ENCODE results near the gene C1RL.
"Not testable (repeated sequence)": the region's sequence is repeated elsewhere in the genome, so short reads cannot be mapped to it uniquely, and the experiment has no call there.

Gene C1RL

GRCh38 chr12:7064516-7064915 is 44.5 kb downstream of the C1RL start:
- Histone ChIP-seq H3K4me1 (ENCODE audit: control insufficient read depth, insufficient read depth, low read length, poor library complexity, severe bottlenecking) (no peaks in the 10 kb centered on the region), H3K9me3 (ENCODE audit: control insufficient read depth, low read length) (no peaks in the 10 kb centered on the region), H3K36me3 (ENCODE audit: control insufficient read depth, insufficient read depth, low read length) (no peaks in the 10 kb centered on the region), H3K27ac (ENCODE audit: low read depth, low read length, severe bottlenecking) (no peak overlapping the region), H3K4me3 (ENCODE audit: extremely low read depth, insufficient read depth, low read length, poor library complexity, severe bottlenecking) (no peak overlapping the region)
- 100% methylated on average over 2 of the region's 3 CpGs; no CpG with 5 or more reads in 1 of the 2 experiments for WGBS, 2 experiments (ENCODE audit: insufficient coverage in 2 of 2)

DNA sequence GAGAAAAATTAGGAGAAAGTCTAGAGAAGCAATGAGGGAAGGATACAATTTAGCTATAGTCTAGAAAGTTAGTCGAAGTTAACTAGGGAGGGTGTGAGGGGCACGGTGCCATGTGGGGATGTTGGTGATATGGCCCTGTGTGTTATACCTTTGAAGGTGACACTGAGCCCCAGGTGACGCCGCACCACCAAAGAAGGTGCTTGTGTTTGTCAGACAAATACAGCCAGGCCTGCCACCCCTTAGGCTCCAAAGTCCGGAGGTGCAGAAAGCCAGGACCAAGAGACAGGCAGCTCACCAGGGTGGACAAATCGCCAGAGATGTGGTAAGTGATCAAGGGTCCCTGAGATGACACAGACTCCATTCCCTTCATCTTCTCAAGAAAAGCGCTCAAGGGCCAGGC is 47.4 kb downstream of the C1RL start:
- H3K36me3 ChIP-seq (ENCODE audit: control insufficient read depth, insufficient read depth, low read length) = no peaks in the 10 kb centered on the region
- H3K4me1 ChIP-seq (ENCODE audit: control insufficient read depth, insufficient read depth, low read length, poor library complexity, severe bottlenecking) = no peaks in the 10 kb centered on the region
- no peak overlapping the region for H3K27ac ChIP-seq (ENCODE audit: low read depth, low read length, severe bottlenecking)
- H3K9me3 ChIP-seq (ENCODE audit: control insufficient read depth, low read length) = no peaks in the 10 kb centered on the region
- H3K4me3 ChIP-seq (ENCODE audit: extremely low read depth, insufficient read depth, low read length, poor library complexity, severe bottlenecking) = no peak overlapping the region
- 95% methylated on average over 6 to 7 of the region's 7 CpGs for WGBS, 2 experiments (ENCODE audit: insufficient coverage in 2 of 2)

- Histone ChIP-seq H3K9me3 (ENCODE audit: control insufficient read depth, low read length) (no peaks in the 10 kb centered on the region), H3K27ac (ENCODE audit: low read depth, low read length, severe bottlenecking) (no peak overlapping the region), H3K4me3 (ENCODE audit: extremely low read depth, insufficient read depth, low read length, poor library complexity, severe bottlenecking) (no peak overlapping the region), H3K4me1 (ENCODE audit: control insufficient read depth, insufficient read depth, low read length, poor library complexity, severe bottlenecking) (no peaks in the 10 kb centered on the region), H3K36me3 (ENCODE audit: control insufficient read depth, insufficient read depth, low read length) (no peaks in the 10 kb centered on the region)
- 86 to 89% methylated on average over 11 of the region's 13 CpGs for WGBS, 2 experiments (ENCODE audit: insufficient coverage in 2 of 2)
These were observed 47.9 kb downstream of the C1RL start for GRCh38 chr12:7061138-7061537.

DNA sequence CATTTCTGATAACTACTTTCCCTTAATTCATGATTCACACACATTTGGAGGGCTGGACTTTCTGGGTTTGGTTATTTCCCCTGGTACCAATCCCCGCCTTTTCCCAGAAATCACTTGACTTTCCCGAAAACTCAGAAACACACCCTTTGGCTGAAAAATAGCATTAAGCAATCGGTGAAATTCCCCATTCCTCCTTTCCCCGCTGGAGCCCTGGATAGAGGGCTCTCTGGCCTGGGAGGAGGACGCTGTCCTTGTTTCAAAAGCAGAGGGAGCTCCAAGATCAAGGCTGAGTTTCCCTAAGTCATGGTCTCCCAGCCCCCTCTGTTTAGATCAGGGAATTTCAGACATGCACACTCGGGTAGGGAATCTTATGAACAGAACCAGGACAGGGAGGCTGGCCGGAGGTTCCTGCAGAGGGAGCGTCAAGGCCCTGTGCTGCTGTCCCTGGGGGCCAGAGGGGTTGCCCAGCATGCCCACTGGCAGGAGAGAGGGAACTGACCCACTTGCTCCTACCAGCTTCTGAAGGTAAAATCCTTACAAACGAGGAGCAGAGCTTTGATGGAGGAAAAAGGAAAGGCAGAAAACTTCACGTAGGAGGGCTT is 48.6 kb downstream of the C1RL start, which contains the start of gene C1S:
Gene C1S, plus strand, starts transcription at position 366 of the 602 bp plus-strand sequence. CDS start 1,195 bp downstream, outside the sequence.
- H3K36me3 ChIP-seq (ENCODE audit: control insufficient read depth, insufficient read depth, low read length) = no peaks in the 10 kb centered on the region
- no peaks in the 10 kb centered on the region for H3K4me1 ChIP-seq (ENCODE audit: control insufficient read depth, insufficient read depth, low read length, poor library complexity, severe bottlenecking)
- H3K27ac ChIP-seq (ENCODE audit: low read depth, low read length, severe bottlenecking) = no peak within 1 kb of the TSS
- no peaks in the 10 kb centered on the region for H3K9me3 ChIP-seq (ENCODE audit: control insufficient read depth, low read length)
- no peak within 1 kb of the TSS for H3K4me3 ChIP-seq (ENCODE audit: extremely low read depth, insufficient read depth, low read length, poor library complexity, severe bottlenecking)
- 33 to 38% methylated on average over 8 of the region's 10 CpGs for WGBS, 2 experiments (ENCODE audit: insufficient coverage in 2 of 2)

GRCh38 chr12:7059780-7060179 is 49.2 kb downstream of the C1RL start:
- H3K4me3 ChIP-seq (ENCODE audit: extremely low read depth, insufficient read depth, low read length, poor library complexity, severe bottlenecking) = no peak overlapping the region
- H3K27ac ChIP-seq (ENCODE audit: low read depth, low read length, severe bottlenecking) = no peak overlapping the region
- no peaks in the 10 kb centered on the region for H3K9me3 ChIP-seq (ENCODE audit: control insufficient read depth, low read length)
- H3K36me3 ChIP-seq (ENCODE audit: control insufficient read depth, insufficient read depth, low read length) = no peaks in the 10 kb centered on the region
- H3K4me1 ChIP-seq (ENCODE audit: control insufficient read depth, insufficient read depth, low read length, poor library complexity, severe bottlenecking) = no peaks in the 10 kb centered on the region
- 89% methylated on average over 3 to 4 of the region's 4 CpGs for WGBS, 2 experiments (ENCODE audit: insufficient coverage in 2 of 2)

DNA sequence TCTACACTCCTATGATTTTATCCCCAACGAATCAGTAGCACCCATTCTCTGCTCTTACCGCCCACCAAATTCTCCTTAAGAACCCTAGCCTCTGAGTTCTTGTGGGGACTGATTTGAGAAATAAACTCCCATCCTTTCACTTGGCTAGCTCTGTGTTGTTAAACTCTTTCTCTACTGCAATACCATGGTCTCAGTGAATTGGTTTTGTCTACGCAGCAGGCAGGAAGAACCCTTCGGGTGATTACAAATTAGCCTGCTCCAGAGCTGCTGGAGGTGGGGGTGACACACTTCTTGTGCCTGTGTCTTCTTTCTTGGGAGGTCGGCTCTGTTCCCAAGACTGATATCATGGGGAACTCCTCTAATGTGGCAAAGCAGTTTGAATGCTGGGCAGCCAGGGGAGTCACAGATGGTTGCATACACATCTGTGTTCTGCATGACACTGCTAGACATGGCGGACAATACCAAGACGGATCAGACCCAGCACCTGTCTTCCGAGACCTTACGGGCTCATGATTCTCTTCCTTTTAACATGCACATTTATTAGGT is 50.1 kb downstream of the C1RL start:
- Histone ChIP-seq H3K4me3 (ENCODE audit: extremely low read depth, insufficient read depth, low read length, poor library complexity, severe bottlenecking) (no peak overlapping the region), H3K4me1 (ENCODE audit: control insufficient read depth, insufficient read depth, low read length, poor library complexity, severe bottlenecking) (no peaks in the 10 kb centered on the region), H3K36me3 (ENCODE audit: control insufficient read depth, insufficient read depth, low read length) (no peaks in the 10 kb centered on the region), H3K9me3 (ENCODE audit: control insufficient read depth, low read length) (no peaks in the 10 kb centered on the region), H3K27ac (ENCODE audit: low read depth, low read length, severe bottlenecking) (no peak overlapping the region)
- 92 to 97% methylated on average over 6 of the region's 9 CpGs for WGBS, 2 experiments (ENCODE audit: insufficient coverage in 2 of 2)

GRCh38 chr12:7058163-7058845 is 50.7 kb downstream of the C1RL start:
- no peak overlapping the region for H3K27ac ChIP-seq (ENCODE audit: low read depth, low read length, severe bottlenecking)
- WGBS, 2 experiments (ENCODE audit: insufficient coverage in 2 of 2) = 75 to 100% methylated on average over 1 to 2 of the region's 3 CpGs
- no peak overlapping the region for H3K4me3 ChIP-seq (ENCODE audit: extremely low read depth, insufficient read depth, low read length, poor library complexity, severe bottlenecking)
- no peaks in the 10 kb centered on the region for H3K9me3 ChIP-seq (ENCODE audit: control insufficient read depth, low read length)
- H3K4me1 ChIP-seq (ENCODE audit: control insufficient read depth, insufficient read depth, low read length, poor library complexity, severe bottlenecking) = no peaks in the 10 kb centered on the region
- H3K36me3 ChIP-seq (ENCODE audit: control insufficient read depth, insufficient read depth, low read length) = no peaks in the 10 kb centered on the region

- not testable (repeated sequence) for H3K9me3 ChIP-seq (ENCODE audit: control insufficient read depth, low read length); H3K27ac ChIP-seq (ENCODE audit: low read depth, low read length, severe bottlenecking); H3K4me1 ChIP-seq (ENCODE audit: control insufficient read depth, insufficient read depth, low read length, poor library complexity, severe bottlenecking); H3K4me3 ChIP-seq (ENCODE audit: extremely low read depth, insufficient read depth, low read length, poor library complexity, severe bottlenecking); H3K36me3 ChIP-seq (ENCODE audit: control insufficient read depth, insufficient read depth, low read length)
- no CpG with 5 or more reads among the region's 2 CpGs for WGBS, 2 experiments (ENCODE audit: insufficient coverage in 2 of 2)
These were observed 53.3 kb downstream of the C1RL start for GRCh38 chr12:7055736-7056135.

GRCh38 chr12:7054925-7055324 is 54.1 kb downstream of the C1RL start:
- Histone ChIP-seq H3K4me3 (ENCODE audit: extremely low read depth, insufficient read depth, low read length, poor library complexity, severe bottlenecking) (no peak overlapping the region), H3K27ac (ENCODE audit: low read depth, low read length, severe bottlenecking) (no peak overlapping the region), H3K9me3 (ENCODE audit: control insufficient read depth, low read length) (no peaks in the 10 kb centered on the region), H3K36me3 (ENCODE audit: control insufficient read depth, insufficient read depth, low read length) (no peaks in the 10 kb centered on the region), H3K4me1 (ENCODE audit: control insufficient read depth, insufficient read depth, low read length, poor library complexity, severe bottlenecking) (no peaks in the 10 kb centered on the region)
- 83% methylated on average over 2 of the region's 4 CpGs; no CpG with 5 or more reads in 1 of the 2 experiments for WGBS, 2 experiments (ENCODE audit: insufficient coverage in 2 of 2)

DNA sequence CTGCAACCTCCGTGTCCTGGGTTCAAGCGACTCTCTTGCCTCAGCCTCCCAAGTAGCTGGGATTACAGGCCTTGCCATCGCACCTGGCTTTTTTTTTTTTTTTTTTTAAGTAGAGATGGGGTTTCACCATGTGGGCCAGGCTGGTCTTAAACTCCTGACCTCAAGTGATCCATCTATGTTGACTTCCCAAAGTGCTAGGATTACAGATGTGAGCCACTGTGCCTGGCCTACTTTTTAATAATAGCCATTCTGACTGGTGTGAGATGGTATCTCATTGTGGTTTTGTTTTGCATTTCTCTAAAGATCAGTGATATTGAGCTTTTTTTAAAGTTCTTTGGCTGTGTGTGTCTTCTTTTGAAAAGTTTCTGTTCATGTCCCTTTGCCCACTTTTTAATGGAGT is 59.0 kb downstream of the C1RL start:
- H3K4me1 ChIP-seq (ENCODE audit: control insufficient read depth, insufficient read depth, low read length, poor library complexity, severe bottlenecking); H3K4me3 ChIP-seq (ENCODE audit: extremely low read depth, insufficient read depth, low read length, poor library complexity, severe bottlenecking); H3K27ac ChIP-seq (ENCODE audit: low read depth, low read length, severe bottlenecking); H3K36me3 ChIP-seq (ENCODE audit: control insufficient read depth, insufficient read depth, low read length); H3K9me3 ChIP-seq (ENCODE audit: control insufficient read depth, low read length): not testable (repeated sequence)
- WGBS, 2 experiments (ENCODE audit: insufficient coverage in 2 of 2) = 93% methylated on average over 2 of the region's 3 CpGs; no CpG with 5 or more reads in 1 of the 2 experiments

DNA sequence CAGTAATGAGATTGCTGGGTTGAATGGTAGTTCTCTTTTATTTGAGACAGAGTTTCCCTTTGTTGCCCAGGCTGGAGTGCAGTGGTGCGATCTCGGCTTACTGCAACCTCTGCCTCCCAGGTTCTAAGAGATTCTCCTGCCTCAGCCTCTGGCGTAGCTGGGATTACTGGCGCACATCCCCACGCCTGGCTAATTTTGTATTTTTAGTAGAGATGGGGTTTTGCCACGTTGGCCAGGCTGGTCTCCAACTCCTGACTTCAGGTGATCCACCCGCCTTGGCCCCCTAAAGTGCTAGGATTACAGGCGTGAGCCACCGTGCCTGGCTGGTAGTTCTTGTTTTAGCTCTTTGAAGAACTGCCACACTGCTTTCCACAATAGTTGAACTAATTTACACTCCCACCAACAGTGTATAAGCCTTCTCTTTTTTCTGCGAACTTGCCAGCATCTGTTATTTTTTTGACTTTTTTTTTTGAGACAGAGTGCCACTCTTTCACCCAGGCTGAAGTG is 59.5 kb downstream of the C1RL start:
- WGBS, 2 experiments (ENCODE audit: insufficient coverage in 2 of 2) = 84 to 90% methylated on average over 10 of the region's 10 CpGs
- not testable (repeated sequence) for H3K36me3 ChIP-seq (ENCODE audit: control insufficient read depth, insufficient read depth, low read length); H3K4me1 ChIP-seq (ENCODE audit: control insufficient read depth, insufficient read depth, low read length, poor library complexity, severe bottlenecking); H3K9me3 ChIP-seq (ENCODE audit: control insufficient read depth, low read length); H3K27ac ChIP-seq (ENCODE audit: low read depth, low read length, severe bottlenecking); H3K4me3 ChIP-seq (ENCODE audit: extremely low read depth, insufficient read depth, low read length, poor library complexity, severe bottlenecking)

Data from mesodermal cell (in vitro differentiated cells).